Measurements from ENCODE around the gene ZNF83. TPM values are rescaled to one million over a fixed set of nuclear protein-coding genes. Genes with fewer than 3 reads are reported as not detected.

The ZNF83 gene
- total RNA-seq, 1 donor from 2014 or later, result 40.0 TPM

DNA sequence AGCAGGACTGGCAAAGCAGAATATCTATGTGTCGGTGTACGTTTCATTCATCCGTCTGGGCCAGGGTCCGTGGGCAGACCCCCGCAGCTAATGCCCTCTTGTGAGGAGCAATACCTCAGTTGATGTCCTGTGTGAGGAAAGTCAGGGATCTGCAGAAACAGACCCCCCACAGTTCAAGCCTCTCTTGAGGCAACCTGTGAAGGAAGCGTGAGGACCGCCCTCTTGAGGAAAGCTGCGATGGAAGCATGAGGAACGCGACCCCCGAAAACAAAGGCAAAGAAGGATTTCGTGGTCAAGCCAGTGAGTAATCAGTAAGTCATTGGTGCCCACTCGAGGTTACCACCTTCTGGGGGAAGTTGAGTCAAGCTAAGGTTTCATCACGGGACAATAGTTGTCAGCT, 20.9 kb upstream of the ZNF83 start:
- Mint-ChIP-seq H3K9me3 (ENCODE audit: unreplicated experiment) (peaks cover 4% of the 10 kb centered on the region), H3K4me3 (ENCODE audit: unreplicated experiment) (no peak overlapping the region), H3K4me1 (ENCODE audit: unreplicated experiment) (no peaks in the 10 kb centered on the region), H3K27me3 (ENCODE audit: unreplicated experiment) (no peaks in the 10 kb centered on the region), H3K36me3 (ENCODE audit: low read depth, unreplicated experiment) (peaks cover 18% of the 10 kb centered on the region), H3K27ac (ENCODE audit: unreplicated experiment) (no peak overlapping the region)
- no peak for DNase-seq (ENCODE audit: low spot score)
- TF ChIP-seq, protein P1, sequence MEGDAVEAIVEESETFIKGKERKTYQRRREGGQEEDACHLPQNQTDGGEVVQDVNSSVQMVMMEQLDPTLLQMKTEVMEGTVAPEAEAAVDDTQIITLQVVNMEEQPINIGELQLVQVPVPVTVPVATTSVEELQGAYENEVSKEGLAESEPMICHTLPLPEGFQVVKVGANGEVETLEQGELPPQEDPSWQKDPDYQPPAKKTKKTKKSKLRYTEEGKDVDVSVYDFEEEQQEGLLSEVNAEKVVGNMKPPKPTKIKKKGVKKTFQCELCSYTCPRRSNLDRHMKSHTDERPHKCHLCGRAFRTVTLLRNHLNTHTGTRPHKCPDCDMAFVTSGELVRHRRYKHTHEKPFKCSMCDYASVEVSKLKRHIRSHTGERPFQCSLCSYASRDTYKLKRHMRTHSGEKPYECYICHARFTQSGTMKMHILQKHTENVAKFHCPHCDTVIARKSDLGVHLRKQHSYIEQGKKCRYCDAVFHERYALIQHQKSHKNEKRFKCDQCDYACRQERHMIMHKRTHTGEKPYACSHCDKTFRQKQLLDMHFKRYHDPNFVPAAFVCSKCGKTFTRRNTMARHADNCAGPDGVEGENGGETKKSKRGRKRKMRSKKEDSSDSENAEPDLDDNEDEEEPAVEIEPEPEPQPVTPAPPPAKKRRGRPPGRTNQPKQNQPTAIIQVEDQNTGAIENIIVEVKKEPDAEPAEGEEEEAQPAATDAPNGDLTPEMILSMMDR (IDR thresholded peaks at IDR 0.05; ENCODE audit: unreplicated experiment), result no peak

GRCh38 chr19:52658595-52658994, 20.4 kb upstream of the ZNF83 start:
- peaks cover 21% of the 10 kb centered on the region for H3K36me3 Mint-ChIP-seq (ENCODE audit: low read depth, unreplicated experiment)
- H3K4me1 Mint-ChIP-seq (ENCODE audit: unreplicated experiment), result no peaks in the 10 kb centered on the region
- H3K27ac Mint-ChIP-seq (ENCODE audit: unreplicated experiment), result no peak overlapping the region
- peaks cover 4% of the 10 kb centered on the region for H3K9me3 Mint-ChIP-seq (ENCODE audit: unreplicated experiment)
- TF ChIP-seq, protein P1 (IDR thresholded peaks at IDR 0.05; ENCODE audit: unreplicated experiment), result no peak
- H3K4me3 Mint-ChIP-seq (ENCODE audit: unreplicated experiment), result no peak overlapping the region
- no peaks in the 10 kb centered on the region for H3K27me3 Mint-ChIP-seq (ENCODE audit: unreplicated experiment)
- DNase-seq (ENCODE audit: low spot score), result no peak

- Mint-ChIP-seq H3K27ac (ENCODE audit: unreplicated experiment) (no peak overlapping the region), H3K4me3 (ENCODE audit: unreplicated experiment) (no peak overlapping the region), H3K4me1 (ENCODE audit: unreplicated experiment) (no peaks in the 10 kb centered on the region), H3K9me3 (ENCODE audit: unreplicated experiment) (peaks cover 2% of the 10 kb centered on the region), H3K36me3 (ENCODE audit: low read depth, unreplicated experiment) (peaks cover 47% of the 10 kb centered on the region), H3K27me3 (ENCODE audit: unreplicated experiment) (no peaks in the 10 kb centered on the region)
- TF ChIP-seq, protein P1 (IDR thresholded peaks at IDR 0.05; ENCODE audit: unreplicated experiment), result no peak
- no peak for DNase-seq (ENCODE audit: low spot score)
Observed at GRCh38 chr19:52653161-52653560, 15.0 kb upstream of the ZNF83 start.

- no peak overlapping the region for H3K27ac Mint-ChIP-seq (ENCODE audit: unreplicated experiment)
- H3K9me3 Mint-ChIP-seq (ENCODE audit: unreplicated experiment), result peaks cover 11% of the 10 kb centered on the region
- H3K27me3 Mint-ChIP-seq (ENCODE audit: unreplicated experiment), result no peaks in the 10 kb centered on the region
- peaks cover 57% of the 10 kb centered on the region for H3K36me3 Mint-ChIP-seq (ENCODE audit: low read depth, unreplicated experiment)
- TF ChIP-seq, protein P1 (IDR thresholded peaks at IDR 0.05; ENCODE audit: unreplicated experiment), result no peak
- no peak overlapping the region for H3K4me3 Mint-ChIP-seq (ENCODE audit: unreplicated experiment)
- H3K4me1 Mint-ChIP-seq (ENCODE audit: unreplicated experiment), result no peaks in the 10 kb centered on the region
- DNase-seq (ENCODE audit: low spot score), result no peak
Observed at GRCh38 chr19:52651956-52652355, 13.8 kb upstream of the ZNF83 start.

GRCh38 chr19:52648336-52649016, 10.3 kb upstream of the ZNF83 start:
- H3K4me3 Mint-ChIP-seq (ENCODE audit: unreplicated experiment), result no peak overlapping the region
- H3K9me3 Mint-ChIP-seq (ENCODE audit: unreplicated experiment), result peaks cover 11% of the 10 kb centered on the region
- peaks cover 58% of the 10 kb centered on the region for H3K36me3 Mint-ChIP-seq (ENCODE audit: low read depth, unreplicated experiment)
- DNase-seq (ENCODE audit: low spot score), result no peak
- H3K27ac Mint-ChIP-seq (ENCODE audit: unreplicated experiment), result no peak overlapping the region
- TF ChIP-seq, protein P1 (IDR thresholded peaks at IDR 0.05; ENCODE audit: unreplicated experiment), result no peak
- H3K4me1 Mint-ChIP-seq (ENCODE audit: unreplicated experiment), result no peaks in the 10 kb centered on the region
- H3K27me3 Mint-ChIP-seq (ENCODE audit: unreplicated experiment), result no peaks in the 10 kb centered on the region

All from endothelial cell (in vitro differentiated cells).